Astrocyte of the cerebellum (primary cell): ENCODE data around the gene WBP1.
"Not testable (repeated sequence)": the region's sequence is repeated elsewhere in the genome, so short reads cannot be mapped to it uniquely, and the experiment has no call there.

ENCODE experiments used
- DNase-seq: peaks from one replicate; pipeline ENCODE4 v3.0.0-alpha.2; 2011; ENCODE audit warnings: low read depth
- H3K4me3 ChIP-seq: 2 replicates; pipeline ENCODE4 v1.5.1; 2011; ENCODE audit warnings: mild to moderate bottlenecking, low read depth, low read length, moderate library complexity
- CTCF ChIP-seq: IDR thresholded peaks from 2 replicates; pipeline ENCODE4 v1.5.1; 2012; ENCODE audit warnings: low read length, low read depth, moderate library complexity, mild to moderate bottlenecking; ENCODE audit errors: missing control alignments
- in situ Hi-C: cut with HindIII; loops from 2 replicates; pipeline ENCODE4 v1.10.0; 2017; ENCODE audit warnings: low sequenced_read_pairs

WBP1 gene

GRCh38 chr2:74462786-74463105 lies 4.5 kb downstream of the WBP1 start:
- no peak overlapping the region for H3K4me3 ChIP-seq
- in situ Hi-C loops: no loop called here
- no peak for TF ChIP-seq CTCF
- DNase-seq: no peak

- DNase-seq: no peak
- no peak for TF ChIP-seq CTCF
- peak overlapping the region; percentile 72 for H3K4me3 ChIP-seq
- in situ Hi-C loops: no loop called here
Observed at GRCh38 chr2:74464406-74464805, 6.2 kb downstream of the WBP1 start.

GRCh38 chr2:74470742-74471141 lies 12.5 kb downstream of the WBP1 start:
- in situ Hi-C loops, DNase-seq, H3K4me3 ChIP-seq: not testable (repeated sequence)

GRCh38 chr2:74471332-74472065 lies 13.3 kb downstream of the WBP1 start:
- H3K4me3 ChIP-seq: peak overlapping the region; percentile 70
- DNase-seq: no peak
- in situ Hi-C loops: no loop called here
- no peak for TF ChIP-seq CTCF

GRCh38 chr2:74472086-74472944 lies 14.1 kb downstream of the WBP1 start, which contains the start of gene MRPL53:
Gene MRPL53 (minus strand): TSS chr2:74472680. CDS start chr2:74472660, 20 bp downstream.
- H3K4me3 ChIP-seq: peak within 1 kb of the TSS; percentile 70
- in situ Hi-C loops: no loop called here
- peak; percentile 85 for DNase-seq
- TF ChIP-seq CTCF: no peak

GRCh38 chr2:74472945-74473258 lies 14.7 kb downstream of the WBP1 start:
- DNase-seq: no peak
- in situ Hi-C loops: no loop called here
- TF ChIP-seq CTCF: no peak

GRCh38 chr2:74474481-74474880 lies 16.2 kb downstream of the WBP1 start:
- no peak for TF ChIP-seq CTCF
- H3K4me3 ChIP-seq: no peak overlapping the region
- DNase-seq: no peak
- in situ Hi-C loops: no loop called here

More at GRCh38 chr2:74472945-74473258, 14.7 kb downstream of the WBP1 start:
- peak overlapping the region; percentile 70 for H3K4me3 ChIP-seq
